Smooth muscle cell (in vitro differentiated cells): ENCODE measurements around the gene CACNA1E. TPM values are rescaled to one million over a fixed set of nuclear protein-coding genes. Genes with fewer than 3 reads are reported as not detected.

Experiments used
- DNase-seq: peaks from one replicate; lab custom pipeline; 2025; ENCODE audit not compliant: unreplicated experiment; lab: John Stamatoyannopoulos, UW
- H2AFZ ChIP-seq: fragments of 200-600 bp; sonication (generic); 2 replicates; pipeline ENCODE4 v1.6.0; 2016; ENCODE audit warnings: antibody characterized with exemption, low read depth, mild to moderate bottlenecking
- H3F3A ChIP-seq: fragments of 200-600 bp; sonication (generic); 2 replicates; pipeline ENCODE4 v1.6.0; 2017; ENCODE audit warnings: antibody characterized with exemption, low read depth
- H3K27ac ChIP-seq: fragments of 200-600 bp; sonication (generic); 2 replicates; pipeline ENCODE4 v1.5.1; 2016; ENCODE audit warnings: low read depth, mild to moderate bottlenecking
- H3K27me3 ChIP-seq: fragments of 200-600 bp; sonication (generic); 2 replicates; pipeline ENCODE4 v1.6.1; 2016; ENCODE audit warnings: low read depth, mild to moderate bottlenecking
- H3K36me3 ChIP-seq: fragments of 200-600 bp; sonication (generic); 2 replicates; pipeline ENCODE4 v1.5.1; 2016; ENCODE audit warnings: low read depth
- H3K4me1 ChIP-seq: fragments of 200-600 bp; sonication (generic); 2 replicates; pipeline ENCODE4 v1.5.1; 2016; ENCODE audit warnings: low read depth
- H3K4me2 ChIP-seq: fragments of 200-600 bp; sonication (generic); 2 replicates; pipeline ENCODE4 v1.6.0; 2016; ENCODE audit warnings: mild to moderate bottlenecking
- H3K4me3 ChIP-seq: fragments of 200-600 bp; sonication (generic); 2 replicates; pipeline ENCODE4 v1.5.1; 2016; ENCODE audit warnings: mild to moderate bottlenecking
- H3K79me2 ChIP-seq: fragments of 200-600 bp; sonication (generic); 2 replicates; pipeline ENCODE4 v1.6.0; 2016; ENCODE audit warnings: low read depth, mild to moderate bottlenecking
- H3K9ac ChIP-seq: fragments of 200-600 bp; sonication (generic); 2 replicates; pipeline ENCODE4 v1.6.0; 2016; ENCODE audit warnings: low read depth
- H3K9me3 ChIP-seq: fragments of 200-600 bp; sonication (generic); replicated peaks from 2 replicates; pipeline ENCODE4 v1.5.1; 2016; ENCODE audit warnings: low read depth
- H4K20me1 ChIP-seq: fragments of 200-600 bp; sonication (generic); 2 replicates; pipeline ENCODE4 v1.6.0; 2016; ENCODE audit warnings: low read depth
- CTCF ChIP-seq: fragments of 200-600 bp; sonication (generic); IDR thresholded peaks from 2 replicates; pipeline ENCODE4 v1.5.1; 2017; ENCODE audit warnings: borderline replicate concordance, mild to moderate bottlenecking, antibody characterized with exemption; ENCODE audit not compliant: insufficient read depth, poor library complexity, severe bottlenecking
- WGBS: methylation state at CpG from one replicate; pipeline ENCODE4 v1.1.7; 2016; ENCODE audit warnings: low lambda C conversion rate; 5-methylcytosine and 5-hydroxymethylcytosine counted together
- polyA plus RNA-seq: library from polyadenylated mRNA; unstranded; fragments of >200 nt; fragmentation: Nextera tagmentation; extraction: Ambion mirVana; gene quantifications from 2 replicates; pipeline ENCODE4 v1.2.1, GENCODE V29; 2016
- total RNA-seq: library from RNA; depleted of rRNA; stranded (reverse); fragments of >200 nt; gene quantifications from 2 replicates; pipeline ENCODE4 v1.2.3, GENCODE V29; 2014

Gene CACNA1E
- total and polyA plus RNA-seq, 2 experiments from 2014 or later = not detected

- Histone ChIP-seq H2AFZ (no peak overlapping the region), H3K79me2 (no peaks in the 10 kb centered on the region), H3K4me3 (no peak overlapping the region), H3F3A (no peaks in the 10 kb centered on the region), H3K9ac (no peak overlapping the region), H3K9me3 (no peaks in the 10 kb centered on the region), H3K27ac (no peak overlapping the region), H3K4me1 (no peaks in the 10 kb centered on the region), H3K27me3 (no peaks in the 10 kb centered on the region), H3K4me2 (no peak overlapping the region), H3K36me3 (no peaks in the 10 kb centered on the region), H4K20me1 (no peaks in the 10 kb centered on the region)
- WGBS = 91% methylated on average over 3 of the region's 3 CpGs
- TF ChIP-seq CTCF = no peak
- DNase-seq = no peak
Measured at GRCh38 chr1:181803421-181803820, 320.1 kb downstream of the CACNA1E start.

GRCh38 chr1:181804989-181805388 lies 321.7 kb downstream of the CACNA1E start:
- no peaks in the 10 kb centered on the region for H4K20me1 ChIP-seq
- no peak overlapping the region for H3K9ac ChIP-seq
- H2AFZ ChIP-seq = no peak overlapping the region
- H3K36me3 ChIP-seq = no peaks in the 10 kb centered on the region
- no peaks in the 10 kb centered on the region for H3K79me2 ChIP-seq
- no peaks in the 10 kb centered on the region for H3K4me1 ChIP-seq
- no peak for TF ChIP-seq CTCF
- no peaks in the 10 kb centered on the region for H3F3A ChIP-seq
- H3K4me2 ChIP-seq = no peak overlapping the region
- H3K9me3 ChIP-seq = no peaks in the 10 kb centered on the region
- 84% methylated on average over 2 of the region's 2 CpGs for WGBS
- no peak for DNase-seq
- no peak overlapping the region for H3K27ac ChIP-seq
- no peaks in the 10 kb centered on the region for H3K27me3 ChIP-seq
- no peak overlapping the region for H3K4me3 ChIP-seq

GRCh38 chr1:181806746-181807145 lies 323.4 kb downstream of the CACNA1E start:
- H3K27ac ChIP-seq = no peak overlapping the region
- H2AFZ ChIP-seq = no peak overlapping the region
- H3K36me3 ChIP-seq = no peaks in the 10 kb centered on the region
- no peak overlapping the region for H3K4me3 ChIP-seq
- no peaks in the 10 kb centered on the region for H3F3A ChIP-seq
- H3K4me1 ChIP-seq = no peaks in the 10 kb centered on the region
- no peak for DNase-seq
- 75% methylated on average over 2 of the region's 2 CpGs for WGBS
- H3K9ac ChIP-seq = no peak overlapping the region
- H3K79me2 ChIP-seq = no peaks in the 10 kb centered on the region
- no peaks in the 10 kb centered on the region for H3K27me3 ChIP-seq
- no peak overlapping the region for H3K4me2 ChIP-seq
- H4K20me1 ChIP-seq = no peaks in the 10 kb centered on the region
- no peak for TF ChIP-seq CTCF
- no peaks in the 10 kb centered on the region for H3K9me3 ChIP-seq

- no peaks in the 10 kb centered on the region for H3K79me2 ChIP-seq
- no peak overlapping the region for H2AFZ ChIP-seq
- TF ChIP-seq CTCF = no peak
- no peaks in the 10 kb centered on the region for H3K27me3 ChIP-seq
- no peaks in the 10 kb centered on the region for H4K20me1 ChIP-seq
- H3K4me2 ChIP-seq = no peak overlapping the region
- H3K4me3 ChIP-seq = no peak overlapping the region
- no peaks in the 10 kb centered on the region for H3K4me1 ChIP-seq
- H3F3A ChIP-seq = no peaks in the 10 kb centered on the region
- no peak for DNase-seq
- WGBS = 72% methylated on average over 4 of the region's 4 CpGs
- no peak overlapping the region for H3K9ac ChIP-seq
- H3K9me3 ChIP-seq = no peaks in the 10 kb centered on the region
- no peaks in the 10 kb centered on the region for H3K36me3 ChIP-seq
- no peak overlapping the region for H3K27ac ChIP-seq
Measured at GRCh38 chr1:181807251-181807650, 323.9 kb downstream of the CACNA1E start.
